IMR-90 (cell line): ENCODE data around the gene FBXL13. TPM values are rescaled to one million over a fixed set of nuclear protein-coding genes. Genes with fewer than 3 reads are reported as not detected.
"Not testable (repeated sequence)": the region's sequence is repeated elsewhere in the genome, so short reads cannot be mapped to it uniquely, and the experiment has no call there.

Source experiments
- ATAC-seq: fragments of 200-7000 bp; cut with Tn5 transposase; 2 replicates; pipeline ENCODE4 v1.9.1; 2020; ENCODE audit warnings: low read depth, mild to moderate bottlenecking, moderate library complexity
- BruUV-seq: library from RNA; stranded (reverse); fragments of 400-500 nt; replicated peaks from 2 replicates; lab custom pipeline; 2021; lab: Mats Ljungman, UMichigan
- CTCF ChIA-PET: fragments of 300-600 bp; formaldehyde crosslinking; extraction: SDS; loops from one replicate; lab custom pipeline; 2021; ENCODE audit warnings: antibody characterized with exemption; lab: Yijun Ruan, JAX
- POLR2A ChIA-PET: fragments of 300-600 bp; sonication (Branson Sonifier 250); formaldehyde crosslinking; loops from one replicate; lab custom pipeline; 2022; ENCODE audit warnings: antibody characterized with exemption; ENCODE audit not compliant: unreplicated experiment; lab: Charles Lee
- DNase-seq: peaks from one replicate; pipeline ENCODE4 v3.0.0; 2013
- H2AFZ ChIP-seq: replicated peaks from 2 replicates; pipeline ENCODE3; 2013; ENCODE audit warnings: low read length, mild to moderate bottlenecking; ENCODE audit not compliant: poor library complexity
- H2AK5ac ChIP-seq: 2 replicates; pipeline ENCODE4 v1.6.1; 2013; ENCODE audit warnings: low read depth, low read length, inconsistent platforms
- H2AK9ac ChIP-seq: replicated peaks from 2 replicates; pipeline ENCODE3; 2013; ENCODE audit warnings: mild to moderate bottlenecking, low read depth, low read length, moderate library complexity; ENCODE audit not compliant: poor library complexity
- H2BK120ac ChIP-seq: 2 replicates; pipeline ENCODE4 v1.6.1; 2013; ENCODE audit warnings: low read depth, low read length, inconsistent platforms
- H2BK15ac ChIP-seq: 3 replicates; pipeline ENCODE4 v1.6.1; 2013; ENCODE audit warnings: low read depth, low read length, inconsistent platforms
- H2BK20ac ChIP-seq: 2 replicates; pipeline ENCODE4 v1.6.1; 2013; ENCODE audit warnings: low read depth, mild to moderate bottlenecking, inconsistent platforms, low read length, moderate library complexity
- H2BK5ac ChIP-seq: 2 replicates; pipeline ENCODE4 v1.6.1; 2013; ENCODE audit warnings: mild to moderate bottlenecking, low read depth, low read length, inconsistent platforms; ENCODE audit not compliant: poor library complexity, severe bottlenecking
- H3K14ac ChIP-seq: replicated peaks from 2 replicates; pipeline ENCODE4 v1.6.1; 2013; ENCODE audit warnings: low read depth, low read length, inconsistent platforms
- H3K18ac ChIP-seq: 2 replicates; pipeline ENCODE4 v1.6.1; 2013; ENCODE audit warnings: low read depth, low read length, control low read depth
- H3K23ac ChIP-seq: 2 replicates; pipeline ENCODE4 v1.6.1; 2013; ENCODE audit warnings: low read depth, low read length, inconsistent platforms
- H3K27ac ChIP-seq: 2 replicates; pipeline ENCODE4 v1.5.1; 2013; ENCODE audit warnings: mild to moderate bottlenecking, control low read depth, low read length; ENCODE audit not compliant: insufficient read depth
- H3K27me3 ChIP-seq: 2 replicates; pipeline ENCODE4 v1.6.1; 2013; ENCODE audit warnings: low read length; ENCODE audit not compliant: control insufficient read depth, insufficient read depth
- H3K36me3 ChIP-seq: 2 replicates; pipeline ENCODE4 v1.6.1; 2013; ENCODE audit warnings: low read length, mixed read lengths; ENCODE audit not compliant: control insufficient read depth, insufficient read depth
- H3K4ac ChIP-seq: 2 replicates; pipeline ENCODE4 v1.6.1; 2013; ENCODE audit warnings: low read depth, low read length, inconsistent platforms
- H3K4me1 ChIP-seq: 2 replicates; pipeline ENCODE4 v1.6.1; 2013; ENCODE audit warnings: low read length, mixed read lengths; ENCODE audit not compliant: control insufficient read depth, insufficient read depth
- H3K4me2 ChIP-seq: 2 replicates; pipeline ENCODE4 v1.6.1; 2013; ENCODE audit warnings: low read depth, mild to moderate bottlenecking, control low read depth, low read length, moderate library complexity
- H3K4me3 ChIP-seq: 2 replicates; pipeline ENCODE4 v1.5.1; 2013; ENCODE audit warnings: low read depth, mild to moderate bottlenecking, control low read depth, low read length, moderate library complexity; ENCODE audit not compliant: insufficient read depth
- H3K56ac ChIP-seq: 2 replicates; pipeline ENCODE4 v1.6.1; 2013; ENCODE audit warnings: low read length, inconsistent platforms; ENCODE audit not compliant: insufficient read depth; ENCODE audit errors: extremely low read depth
- H3K79me1 ChIP-seq, 2 experiments: 2 replicates each; pipeline ENCODE4 v1.6.1; 2013; ENCODE audit warnings: low read length in 2 of 2, inconsistent platforms in 1 of 2, low read depth in 1 of 2
- H3K9ac ChIP-seq: 2 replicates; pipeline ENCODE4 v1.6.1; 2013; ENCODE audit warnings: low read depth, low read length, control low read depth
- H3K9me1 ChIP-seq: 2 replicates; pipeline ENCODE4 v1.6.1; 2013; ENCODE audit warnings: low read length, inconsistent platforms; ENCODE audit not compliant: insufficient read depth
- H3K9me3 ChIP-seq: 2 replicates; pipeline ENCODE4 v1.6.1; 2013; ENCODE audit warnings: low read length; ENCODE audit not compliant: control insufficient read depth, insufficient read depth
- H4K20me1 ChIP-seq: 2 replicates; pipeline ENCODE4 v1.6.1; 2013; ENCODE audit warnings: low read length, inconsistent platforms; ENCODE audit not compliant: insufficient read depth
- H4K5ac ChIP-seq: 2 replicates; pipeline ENCODE4 v1.6.1; 2013; ENCODE audit warnings: mild to moderate bottlenecking, low read depth, low read length, control low read depth
- H4K8ac ChIP-seq, 2 experiments: 2 replicates each; pipeline ENCODE4 v1.6.1; 2013; ENCODE audit warnings: low read depth in 2 of 2, low read length in 2 of 2, control low read depth in 1 of 2, inconsistent platforms in 1 of 2
- H4K91ac ChIP-seq: 2 replicates; pipeline ENCODE4 v1.6.1; 2013; ENCODE audit warnings: low read depth, low read length, inconsistent platforms; ENCODE audit not compliant: insufficient read depth
- WGBS, 2 experiments: methylation state at CpG; one replicate each; pipeline versions ENCODE4 v1.1.5 to v1.1.7; 2013; ENCODE audit warnings: missing lambda C conversion rate in 2 of 2; ENCODE audit not compliant: insufficient read length in 1 of 2; ENCODE audit errors: extremely low coverage in 2 of 2; 5-methylcytosine and 5-hydroxymethylcytosine counted together
- dilution Hi-C: fragments of 300-500 bp; cut with HindIII; formaldehyde crosslinking; loops from one replicate; pipeline ENCODE4 v1.14.3; 2018; ENCODE audit warnings: low sequenced_read_pairs; ENCODE audit not compliant: unreplicated experiment
- in situ Hi-C: fragments of 300-500 bp; cut with MboI; formaldehyde crosslinking; loops from 3 replicates; pipeline ENCODE4 v1.14.3; 2019; ENCODE audit warnings: low sequenced_read_pairs, inconsistent platforms, mixed read lengths
- intact Hi-C: fragments of 100-400 bp; cut with micrococcal nuclease; formaldehyde crosslinking; loops from 2 replicates; pipeline ENCODE4 v1.10.0; 2022
- polyA plus RNA-seq, 3 experiments: library from polyadenylated mRNA; depleted of rRNA; stranded (reverse); fragments of >200 nt; gene quantifications; 2 replicates each; pipeline ENCODE4 v1.2.3, GENCODE V29; 2012; ENCODE audit warnings: low replicate concordance in 1 of 3
- total RNA-seq: library from RNA; depleted of rRNA; stranded (reverse); fragments of >200 nt; gene quantifications from 2 replicates; pipeline ENCODE4 v1.2.3, GENCODE V29; 2012

Gene FBXL13
- total and polyA plus RNA-seq, 2 of the 4 experiments (the other 2 are of a cell fraction), result 0.24 to 0.36 TPM

- H2BK5ac ChIP-seq, H3K23ac ChIP-seq, H3K18ac ChIP-seq, ATAC-seq, H4K8ac ChIP-seq, H2BK120ac ChIP-seq, DNase-seq, H3K9ac ChIP-seq, H3K4me2 ChIP-seq, BruUV-seq, dilution Hi-C loops, H3K27me3 ChIP-seq, H2BK20ac ChIP-seq, H2AK5ac ChIP-seq, H3K4me1 ChIP-seq, H4K20me1 ChIP-seq, H3K4me3 ChIP-seq, H2BK15ac ChIP-seq, H3K4ac ChIP-seq, POLR2A ChIA-PET, H3K36me3 ChIP-seq, CTCF ChIA-PET, H3K9me3 ChIP-seq, H3K56ac ChIP-seq, H2AK9ac ChIP-seq, in situ Hi-C loops, H3K79me1 ChIP-seq, H4K5ac ChIP-seq, H3K9me1 ChIP-seq, intact Hi-C loops, H3K14ac ChIP-seq, H3K27ac ChIP-seq, H4K91ac ChIP-seq, H2AFZ ChIP-seq: not testable (repeated sequence)
- WGBS, 2 experiments, result no CpG with 5 or more reads among the region's 1 CpG
Observed at GRCh38 chr7:103056006-103056405, 18.6 kb downstream of the FBXL13 start.
